Measurements from ENCODE around the gene PURA.

Gene PURA

DNA sequence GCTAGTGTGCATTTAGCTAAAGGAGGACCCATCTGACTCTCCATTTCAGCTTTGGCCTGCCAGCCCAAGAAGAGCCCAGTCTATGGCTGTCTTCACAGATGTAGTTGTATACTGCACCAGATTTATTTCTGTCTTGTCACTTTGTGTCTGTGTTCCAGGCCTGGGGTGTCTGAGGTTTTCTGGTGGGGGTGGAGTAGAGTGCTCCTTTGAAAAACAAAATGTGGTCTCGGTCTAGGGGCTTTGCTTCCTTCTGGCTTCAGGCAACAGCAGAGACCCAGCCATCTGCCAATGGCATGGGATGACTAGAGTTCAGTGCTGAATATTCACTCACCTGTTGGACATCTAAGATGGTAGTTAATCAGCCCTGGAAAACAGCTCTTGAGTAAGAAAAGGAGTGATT is 22.7 kb downstream of the PURA start:
- Histone ChIP-seq H3K9me3 (ENCODE audit: insufficient read depth, low read depth, low read length) (no peaks in the 10 kb centered on the region), H3K4me2 (ENCODE audit: low read length) (no peak overlapping the region), H4K91ac (ENCODE audit: low read depth, low read length) (no peak overlapping the region), H3K9ac (ENCODE audit: low read length) (no peak overlapping the region), H2BK5ac (ENCODE audit: low read depth, low read length, poor library complexity) (no peak overlapping the region), H3K4me3 (ENCODE audit: low read depth, low read length) (no peak overlapping the region), H2BK12ac (ENCODE audit: low read length) (no peak overlapping the region), H3K4ac (ENCODE audit: low read depth, low read length) (no peak overlapping the region), H3K27me3 (ENCODE audit: insufficient read depth, low read length) (no peaks in the 10 kb centered on the region), H2AFZ (ENCODE audit: insufficient read depth, low read length, poor library complexity) (no peak overlapping the region), H2BK120ac (ENCODE audit: insufficient read depth, low read length, poor library complexity) (no peak overlapping the region), H3K27ac (ENCODE audit: low read depth, low read length) (no peak overlapping the region), H4K12ac (ENCODE audit: low read depth, low read length) (no peak overlapping the region), H3K79me1 (ENCODE audit: low read length) (no peaks in the 10 kb centered on the region), H3K79me2 (ENCODE audit: control insufficient read depth, insufficient read depth, low read length, poor library complexity) (no peaks in the 10 kb centered on the region), H3K14ac (ENCODE audit: low read length) (no peak overlapping the region), H4K8ac (ENCODE audit: low read depth, low read length) (no peak overlapping the region), H3K23ac (ENCODE audit: low read length) (no peak overlapping the region), H3K36me3 (ENCODE audit: control insufficient read depth in 1 of 2, insufficient read depth in 2 of 2, low read length in 2 of 2) (no peaks in the 10 kb centered on the region), H2AK5ac (ENCODE audit: low read length) (no peak overlapping the region), H3K4me1 (ENCODE audit: control insufficient read depth in 1 of 2, insufficient read depth in 2 of 2, low read length in 2 of 2) (no peaks in the 10 kb centered on the region), H3K18ac (ENCODE audit: low read length) (no peak overlapping the region)
- WGBS (ENCODE audit: extremely low coverage, insufficient coverage, insufficient read length) = no CpG with 5 or more reads among the region's 1 CpG
- no peak for DNase-seq

DNA sequence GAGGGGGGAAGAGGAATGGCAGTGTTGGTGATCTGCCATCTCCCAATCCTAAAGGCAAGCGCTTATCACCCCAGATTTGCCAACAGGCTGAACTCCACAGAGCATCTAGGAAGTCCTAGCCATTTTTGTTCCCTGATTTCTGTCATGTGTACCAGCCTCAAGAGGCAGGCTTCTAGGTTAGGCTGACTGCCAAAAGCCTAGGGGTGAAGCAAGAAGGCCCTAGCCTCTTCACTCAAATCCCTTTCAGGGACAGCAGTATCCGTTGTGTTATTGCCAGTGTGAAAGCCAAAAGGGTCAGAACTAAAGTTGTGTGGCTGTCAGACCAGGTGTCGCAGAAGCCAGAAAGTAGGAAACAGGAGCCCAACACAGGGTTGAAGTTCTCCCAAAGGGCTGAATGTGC is 26.5 kb downstream of the PURA start:
- no peak overlapping the region for H4K91ac ChIP-seq (ENCODE audit: low read depth, low read length)
- no peak overlapping the region for H3K14ac ChIP-seq (ENCODE audit: low read length)
- no peak overlapping the region for H2AFZ ChIP-seq (ENCODE audit: insufficient read depth, low read length, poor library complexity)
- H2BK5ac ChIP-seq (ENCODE audit: low read depth, low read length, poor library complexity) = no peak overlapping the region
- H3K9me3 ChIP-seq (ENCODE audit: insufficient read depth, low read depth, low read length) = no peaks in the 10 kb centered on the region
- H3K23ac ChIP-seq (ENCODE audit: low read length) = no peak overlapping the region
- WGBS (ENCODE audit: extremely low coverage, insufficient coverage, insufficient read length) = no CpG with 5 or more reads among the region's 3 CpGs
- H2AK5ac ChIP-seq (ENCODE audit: low read length) = no peak overlapping the region
- H3K79me1 ChIP-seq (ENCODE audit: low read length) = no peaks in the 10 kb centered on the region
- peaks cover 6% of the 10 kb centered on the region for H3K27me3 ChIP-seq (ENCODE audit: insufficient read depth, low read length)
- DNase-seq = no peak
- no peaks in the 10 kb centered on the region for H3K79me2 ChIP-seq (ENCODE audit: control insufficient read depth, insufficient read depth, low read length, poor library complexity)
- H4K8ac ChIP-seq (ENCODE audit: low read depth, low read length) = no peak overlapping the region
- no peak overlapping the region for H3K9ac ChIP-seq (ENCODE audit: low read length)
- H3K27ac ChIP-seq (ENCODE audit: low read depth, low read length) = no peak overlapping the region
- H3K36me3 ChIP-seq (ENCODE audit: control insufficient read depth in 1 of 2, insufficient read depth in 2 of 2, low read length in 2 of 2) = no peaks in the 10 kb centered on the region
- H3K4me3 ChIP-seq (ENCODE audit: low read depth, low read length) = no peak overlapping the region
- no peak overlapping the region for H3K4ac ChIP-seq (ENCODE audit: low read depth, low read length)
- H2BK12ac ChIP-seq (ENCODE audit: low read length) = no peak overlapping the region
- H2BK120ac ChIP-seq (ENCODE audit: insufficient read depth, low read length, poor library complexity) = no peak overlapping the region
- H3K4me2 ChIP-seq (ENCODE audit: low read length) = no peak overlapping the region
- H4K12ac ChIP-seq (ENCODE audit: low read depth, low read length) = no peak overlapping the region
- no peaks in the 10 kb centered on the region for H3K4me1 ChIP-seq (ENCODE audit: control insufficient read depth in 1 of 2, insufficient read depth in 2 of 2, low read length in 2 of 2)
- no peak overlapping the region for H3K18ac ChIP-seq (ENCODE audit: low read length)

DNA sequence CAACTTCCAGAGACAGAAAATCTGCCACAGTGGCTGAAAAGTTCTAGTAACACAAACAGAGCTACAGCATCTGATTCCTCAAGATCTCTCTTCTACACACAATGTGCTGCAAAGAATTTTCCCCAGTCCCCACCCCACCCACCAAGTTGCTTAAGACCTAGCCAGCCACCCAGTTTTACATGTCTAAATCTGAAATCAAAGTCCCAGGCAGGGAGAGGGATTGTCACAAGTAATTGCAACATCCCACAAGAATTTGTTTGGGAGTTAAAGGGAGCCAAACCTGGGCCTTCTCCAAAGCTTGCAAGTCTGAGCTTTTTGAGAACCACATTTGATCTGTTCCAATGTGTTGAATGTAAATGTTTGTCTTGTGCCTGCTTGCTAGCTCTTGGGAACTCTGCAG is 27.3 kb downstream of the PURA start:
- H3K79me2 ChIP-seq (ENCODE audit: control insufficient read depth, insufficient read depth, low read length, poor library complexity) = no peaks in the 10 kb centered on the region
- no peak overlapping the region for H4K91ac ChIP-seq (ENCODE audit: low read depth, low read length)
- H3K4me2 ChIP-seq (ENCODE audit: low read length) = no peak overlapping the region
- H2AFZ ChIP-seq (ENCODE audit: insufficient read depth, low read length, poor library complexity) = no peak overlapping the region
- H3K4me1 ChIP-seq (ENCODE audit: control insufficient read depth in 1 of 2, insufficient read depth in 2 of 2, low read length in 2 of 2) = peaks cover 4% of the 10 kb centered on the region in 2 experiments
- H3K36me3 ChIP-seq (ENCODE audit: control insufficient read depth in 1 of 2, insufficient read depth in 2 of 2, low read length in 2 of 2) = no peaks in the 10 kb centered on the region
- no peak overlapping the region for H2BK5ac ChIP-seq (ENCODE audit: low read depth, low read length, poor library complexity)
- DNase-seq = no peak
- H3K23ac ChIP-seq (ENCODE audit: low read length) = no peak overlapping the region
- H3K18ac ChIP-seq (ENCODE audit: low read length) = no peak overlapping the region
- no peak overlapping the region for H3K4me3 ChIP-seq (ENCODE audit: low read depth, low read length)
- H2AK5ac ChIP-seq (ENCODE audit: low read length) = no peak overlapping the region
- no peak overlapping the region for H4K12ac ChIP-seq (ENCODE audit: low read depth, low read length)
- no peaks in the 10 kb centered on the region for H3K9me3 ChIP-seq (ENCODE audit: insufficient read depth, low read depth, low read length)
- no peak overlapping the region for H3K14ac ChIP-seq (ENCODE audit: low read length)
- no peak overlapping the region for H2BK12ac ChIP-seq (ENCODE audit: low read length)
- no peak overlapping the region for H2BK120ac ChIP-seq (ENCODE audit: insufficient read depth, low read length, poor library complexity)
- H3K4ac ChIP-seq (ENCODE audit: low read depth, low read length) = no peak overlapping the region
- no peak overlapping the region for H3K27ac ChIP-seq (ENCODE audit: low read depth, low read length)
- H3K9ac ChIP-seq (ENCODE audit: low read length) = no peak overlapping the region
- H3K79me1 ChIP-seq (ENCODE audit: low read length) = no peaks in the 10 kb centered on the region
- peaks cover 12% of the 10 kb centered on the region for H3K27me3 ChIP-seq (ENCODE audit: insufficient read depth, low read length)
- H4K8ac ChIP-seq (ENCODE audit: low read depth, low read length) = no peak overlapping the region

DNA sequence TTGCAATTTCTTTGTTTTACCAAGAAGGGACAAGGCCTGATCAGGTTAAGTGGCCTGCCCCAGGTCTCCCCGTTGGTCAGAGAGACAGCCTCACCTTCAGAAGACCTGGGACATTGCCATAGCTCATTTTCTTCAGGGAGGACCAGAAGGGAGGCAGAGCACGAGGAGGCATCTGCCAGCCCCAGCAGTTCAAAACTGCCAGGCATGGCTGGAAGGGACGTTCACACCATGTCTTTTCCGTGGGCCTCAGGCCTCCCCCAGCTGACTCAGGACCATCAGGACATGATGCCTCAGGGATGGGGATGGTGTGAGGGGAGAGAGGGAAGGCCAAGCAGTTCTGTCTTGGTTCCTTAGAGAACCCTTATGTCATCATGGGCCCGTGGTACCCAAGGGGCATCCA is 28.3 kb downstream of the PURA start:
- H3K4me3 ChIP-seq (ENCODE audit: low read depth, low read length) = no peak overlapping the region
- no peak overlapping the region for H2AFZ ChIP-seq (ENCODE audit: insufficient read depth, low read length, poor library complexity)
- no peak overlapping the region for H3K9ac ChIP-seq (ENCODE audit: low read length)
- H3K23ac ChIP-seq (ENCODE audit: low read length) = peak overlapping the region; percentile 4
- no peak overlapping the region for H4K12ac ChIP-seq (ENCODE audit: low read depth, low read length)
- peaks cover 16% of the 10 kb centered on the region for H3K27me3 ChIP-seq (ENCODE audit: insufficient read depth, low read length)
- H3K79me1 ChIP-seq (ENCODE audit: low read length) = no peaks in the 10 kb centered on the region
- H2BK5ac ChIP-seq (ENCODE audit: low read depth, low read length, poor library complexity) = no peak overlapping the region
- no peaks in the 10 kb centered on the region for H3K79me2 ChIP-seq (ENCODE audit: control insufficient read depth, insufficient read depth, low read length, poor library complexity)
- H3K36me3 ChIP-seq (ENCODE audit: control insufficient read depth in 1 of 2, insufficient read depth in 2 of 2, low read length in 2 of 2) = no peaks in the 10 kb centered on the region
- WGBS (ENCODE audit: extremely low coverage, insufficient coverage, insufficient read length) = no CpG with 5 or more reads among the region's 5 CpGs
- no peak overlapping the region for H3K14ac ChIP-seq (ENCODE audit: low read length)
- no peak overlapping the region for H2BK120ac ChIP-seq (ENCODE audit: insufficient read depth, low read length, poor library complexity)
- no peak overlapping the region for H3K4ac ChIP-seq (ENCODE audit: low read depth, low read length)
- no peak overlapping the region for H4K91ac ChIP-seq (ENCODE audit: low read depth, low read length)
- no peak overlapping the region for H3K4me2 ChIP-seq (ENCODE audit: low read length)
- no peak overlapping the region for H4K8ac ChIP-seq (ENCODE audit: low read depth, low read length)
- no peak overlapping the region for H2BK12ac ChIP-seq (ENCODE audit: low read length)
- no peaks in the 10 kb centered on the region for H3K9me3 ChIP-seq (ENCODE audit: insufficient read depth, low read depth, low read length)
- DNase-seq = no peak
- no peak overlapping the region for H2AK5ac ChIP-seq (ENCODE audit: low read length)
- H3K4me1 ChIP-seq (ENCODE audit: control insufficient read depth in 1 of 2, insufficient read depth in 2 of 2, low read length in 2 of 2) = peaks cover 6% of the 10 kb centered on the region in 2 experiments
- no peak overlapping the region for H3K18ac ChIP-seq (ENCODE audit: low read length)
- no peak overlapping the region for H3K27ac ChIP-seq (ENCODE audit: low read depth, low read length)
